Keratinocyte (primary cell): Measurements from ENCODE around the gene CFAP61.

Experiments
- EZH2 ChIP-seq: IDR thresholded peaks from one replicate; pipeline ENCODE4 v1.6.1; 2012; ENCODE audit warnings: inconsistent platforms, mild to moderate bottlenecking, low read length, moderate library complexity
- TF ChIP-seq, protein P1 (sequence below), 3 experiments: IDR thresholded peaks in 1 of 3; conservative IDR thresholded peaks in 1 of 3; optimal IDR thresholded peaks in 1 of 3; 2 replicates in 2 of 3; 3 replicates in 1 of 3; pipeline versions ENCODE3 to v1.5.1; 2011; ENCODE audit warnings: low read length in 3 of 3, mild to moderate bottlenecking in 3 of 3, moderate library complexity in 2 of 3, control low read depth in 1 of 3, inconsistent platforms in 1 of 3; ENCODE audit not compliant: insufficient read depth in 2 of 3; ENCODE audit errors: extremely low read depth in 1 of 3

GRCh38 chr20:20364593-20365479, 312.5 kb downstream of the CFAP61 start:
- TF ChIP-seq, protein P1, sequence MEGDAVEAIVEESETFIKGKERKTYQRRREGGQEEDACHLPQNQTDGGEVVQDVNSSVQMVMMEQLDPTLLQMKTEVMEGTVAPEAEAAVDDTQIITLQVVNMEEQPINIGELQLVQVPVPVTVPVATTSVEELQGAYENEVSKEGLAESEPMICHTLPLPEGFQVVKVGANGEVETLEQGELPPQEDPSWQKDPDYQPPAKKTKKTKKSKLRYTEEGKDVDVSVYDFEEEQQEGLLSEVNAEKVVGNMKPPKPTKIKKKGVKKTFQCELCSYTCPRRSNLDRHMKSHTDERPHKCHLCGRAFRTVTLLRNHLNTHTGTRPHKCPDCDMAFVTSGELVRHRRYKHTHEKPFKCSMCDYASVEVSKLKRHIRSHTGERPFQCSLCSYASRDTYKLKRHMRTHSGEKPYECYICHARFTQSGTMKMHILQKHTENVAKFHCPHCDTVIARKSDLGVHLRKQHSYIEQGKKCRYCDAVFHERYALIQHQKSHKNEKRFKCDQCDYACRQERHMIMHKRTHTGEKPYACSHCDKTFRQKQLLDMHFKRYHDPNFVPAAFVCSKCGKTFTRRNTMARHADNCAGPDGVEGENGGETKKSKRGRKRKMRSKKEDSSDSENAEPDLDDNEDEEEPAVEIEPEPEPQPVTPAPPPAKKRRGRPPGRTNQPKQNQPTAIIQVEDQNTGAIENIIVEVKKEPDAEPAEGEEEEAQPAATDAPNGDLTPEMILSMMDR (optimal IDR thresholded peaks at IDR 0.05 in 1 of 3, IDR thresholded peaks at IDR 0.05 in 1 of 3, conservative IDR thresholded peaks at IDR 0.05 in 1 of 3; ENCODE audit: extremely low read depth in 1 of 3, insufficient read depth in 2 of 3, low read length in 3 of 3): peak in 1 of 3 experiments; percentile 3
- peak; percentile 56 for TF ChIP-seq EZH2
